OCI-LY1 (cell line): ENCODE measurements around the gene FBXL3.

Source experiments
- H2AFZ ChIP-seq: fragments of 200-600 bp; sonication (generic), shearing (Covaris generic); 2 replicates; pipeline ENCODE4 v1.6.0; 2014; ENCODE audit warnings: antibody characterized with exemption, mild to moderate bottlenecking, low read length
- H3F3A ChIP-seq: fragments of 200-600 bp; sonication (generic), shearing (Covaris generic); 2 replicates; pipeline ENCODE4 v1.6.0; 2014; ENCODE audit warnings: mild to moderate bottlenecking, antibody characterized with exemption, low read length, moderate library complexity; ENCODE audit not compliant: insufficient read depth
- H3K27ac ChIP-seq: fragments of 200-600 bp; sonication (generic); 2 replicates; pipeline ENCODE4 v1.5.1; 2014; ENCODE audit warnings: low read length, mixed run types, mild to moderate bottlenecking, low read depth; ENCODE audit not compliant: poor library complexity, severe bottlenecking
- H3K27me3 ChIP-seq: fragments of 200-600 bp; sonication (generic); 2 replicates; pipeline ENCODE4 v1.6.0; 2014; ENCODE audit warnings: antibody characterized with exemption, mild to moderate bottlenecking, low read length, moderate library complexity; ENCODE audit not compliant: insufficient read depth
- H3K36me3 ChIP-seq: fragments of 200-600 bp; sonication (generic); 2 replicates; pipeline ENCODE4 v1.6.1; 2014; ENCODE audit warnings: mild to moderate bottlenecking, antibody characterized with exemption, low read length, moderate library complexity, mixed read lengths; ENCODE audit not compliant: insufficient read depth
- H3K4me1 ChIP-seq: fragments of 200-600 bp; sonication (generic); 2 replicates; pipeline ENCODE4 v1.5.1; 2014; ENCODE audit warnings: mild to moderate bottlenecking, low read length, moderate library complexity; ENCODE audit not compliant: insufficient read depth, severe bottlenecking
- H3K4me2 ChIP-seq: fragments of 200-600 bp; sonication (generic), shearing (Covaris generic); 2 replicates; pipeline ENCODE4 v1.6.1; 2014; ENCODE audit warnings: low read length
- H3K4me3 ChIP-seq: fragments of 200-600 bp; sonication (generic); 2 replicates; pipeline ENCODE4 v1.5.1; 2014; ENCODE audit warnings: low read length, low read depth, mild to moderate bottlenecking, mixed read lengths; ENCODE audit not compliant: poor library complexity, severe bottlenecking
- H3K79me2 ChIP-seq: fragments of 200-600 bp; shearing (Covaris generic); 2 replicates; pipeline ENCODE4 v1.6.1; 2016; ENCODE audit warnings: mixed run types, low read length, mixed read lengths; ENCODE audit not compliant: insufficient read depth
- H3K9ac ChIP-seq: fragments of 200-600 bp; sonication (generic), shearing (Covaris generic); 2 replicates; pipeline ENCODE4 v1.6.1; 2014; ENCODE audit warnings: mild to moderate bottlenecking, low read length, mixed read lengths
- H3K9me2 ChIP-seq: fragments of 200-600 bp; sonication (generic), shearing (Covaris generic); 2 replicates; pipeline ENCODE4 v1.6.1; 2014; ENCODE audit warnings: low read depth, mild to moderate bottlenecking, low read length, mixed read lengths
- H3K9me3 ChIP-seq: fragments of 200-600 bp; shearing (Covaris generic); 2 replicates; pipeline ENCODE4 v1.6.1; 2014; ENCODE audit warnings: low read length, mixed read lengths
- H4K20me1 ChIP-seq: fragments of 200-600 bp; sonication (generic), shearing (Covaris generic); 2 replicates; pipeline ENCODE4 v1.6.0; 2016; ENCODE audit warnings: mild to moderate bottlenecking, low read length; ENCODE audit not compliant: insufficient read depth
- CTCF ChIP-seq: fragments of 200-600 bp; sonication (generic), shearing (Covaris generic); IDR thresholded peaks from 2 replicates; pipeline ENCODE4 v1.5.1; 2017; ENCODE audit warnings: mild to moderate bottlenecking, antibody characterized with exemption, low read length, moderate library complexity, mixed read lengths
- EZH2 ChIP-seq: fragments of 200-600 bp; sonication (generic), shearing (Covaris generic); IDR thresholded peaks from 2 replicates; pipeline ENCODE4 v1.8.0; 2017; ENCODE audit warnings: borderline replicate concordance, mixed run types, mild to moderate bottlenecking, antibody characterized with exemption, low read length, moderate library complexity, mixed read lengths

Gene FBXL3

GRCh38 chr13:77040076-77040475 is 13.1 kb upstream of the FBXL3 start:
- no peak overlapping the region for H3K9ac ChIP-seq
- H3K27me3 ChIP-seq, result no peaks in the 10 kb centered on the region
- no peak overlapping the region for H3K4me3 ChIP-seq
- H3K27ac ChIP-seq, result no peak overlapping the region
- peaks cover 11% of the 10 kb centered on the region for H3K36me3 ChIP-seq
- TF ChIP-seq CTCF, result no peak
- TF ChIP-seq EZH2, result no peak
- no peaks in the 10 kb centered on the region for H3K9me3 ChIP-seq
- no peak overlapping the region for H3K4me2 ChIP-seq
- no peaks in the 10 kb centered on the region for H4K20me1 ChIP-seq
- no peaks in the 10 kb centered on the region; the same call in 1 of the 2 replicates for H3F3A ChIP-seq
- H3K9me2 ChIP-seq, result no peaks in the 10 kb centered on the region
- no peak overlapping the region for H2AFZ ChIP-seq
- no peaks in the 10 kb centered on the region for H3K79me2 ChIP-seq
- H3K4me1 ChIP-seq, result no peaks in the 10 kb centered on the region

GRCh38 chr13:77038907-77039480 is 12.0 kb upstream of the FBXL3 start:
- H3K4me2 ChIP-seq, result no peak overlapping the region
- H3K79me2 ChIP-seq, result no peaks in the 10 kb centered on the region
- no peaks in the 10 kb centered on the region for H3K4me1 ChIP-seq
- no peaks in the 10 kb centered on the region for H3K27me3 ChIP-seq
- TF ChIP-seq CTCF, result no peak
- TF ChIP-seq EZH2, result no peak
- no peak overlapping the region for H3K27ac ChIP-seq
- H3F3A ChIP-seq, result no peaks in the 10 kb centered on the region; the same call in 1 of the 2 replicates
- 0 out of 2 replicates have a peak, but pooled peaks cover 3% of the 10 kb centered on the region for H3K36me3 ChIP-seq
- no peaks in the 10 kb centered on the region for H3K9me2 ChIP-seq
- no peaks in the 10 kb centered on the region for H4K20me1 ChIP-seq
- H3K9ac ChIP-seq, result no peak overlapping the region
- no peak overlapping the region for H3K4me3 ChIP-seq
- no peak overlapping the region for H2AFZ ChIP-seq
- no peaks in the 10 kb centered on the region for H3K9me3 ChIP-seq

GRCh38 chr13:77036279-77036678 is 9.3 kb upstream of the FBXL3 start:
- no peaks in the 10 kb centered on the region for H3K9me3 ChIP-seq
- TF ChIP-seq CTCF (no peak), EZH2 (no peak)
- no peaks in the 10 kb centered on the region; the same call in 1 of the 2 replicates for H3K36me3 ChIP-seq
- H3K9ac ChIP-seq, result no peak overlapping the region
- H3K4me3 ChIP-seq, result no peak overlapping the region
- no peaks in the 10 kb centered on the region for H3K79me2 ChIP-seq
- no peak overlapping the region for H3K27ac ChIP-seq
- H3K9me2 ChIP-seq, result no peaks in the 10 kb centered on the region
- H4K20me1 ChIP-seq, result no peaks in the 10 kb centered on the region
- H2AFZ ChIP-seq, result no peak overlapping the region
- H3K27me3 ChIP-seq, result no peaks in the 10 kb centered on the region
- H3F3A ChIP-seq, result no peaks in the 10 kb centered on the region
- H3K4me2 ChIP-seq, result no peak overlapping the region
- no peaks in the 10 kb centered on the region for H3K4me1 ChIP-seq
